ENCODE results near the gene SPEN.

SPEN gene

GRCh38 chr1:15938628-15939161 is 91.2 kb downstream of the SPEN start:
- H3K27ac Mint-ChIP-seq = peak overlapping the region in 2 of 3 experiments; percentile 62 to 87
- TF ChIP-seq, protein P1, sequence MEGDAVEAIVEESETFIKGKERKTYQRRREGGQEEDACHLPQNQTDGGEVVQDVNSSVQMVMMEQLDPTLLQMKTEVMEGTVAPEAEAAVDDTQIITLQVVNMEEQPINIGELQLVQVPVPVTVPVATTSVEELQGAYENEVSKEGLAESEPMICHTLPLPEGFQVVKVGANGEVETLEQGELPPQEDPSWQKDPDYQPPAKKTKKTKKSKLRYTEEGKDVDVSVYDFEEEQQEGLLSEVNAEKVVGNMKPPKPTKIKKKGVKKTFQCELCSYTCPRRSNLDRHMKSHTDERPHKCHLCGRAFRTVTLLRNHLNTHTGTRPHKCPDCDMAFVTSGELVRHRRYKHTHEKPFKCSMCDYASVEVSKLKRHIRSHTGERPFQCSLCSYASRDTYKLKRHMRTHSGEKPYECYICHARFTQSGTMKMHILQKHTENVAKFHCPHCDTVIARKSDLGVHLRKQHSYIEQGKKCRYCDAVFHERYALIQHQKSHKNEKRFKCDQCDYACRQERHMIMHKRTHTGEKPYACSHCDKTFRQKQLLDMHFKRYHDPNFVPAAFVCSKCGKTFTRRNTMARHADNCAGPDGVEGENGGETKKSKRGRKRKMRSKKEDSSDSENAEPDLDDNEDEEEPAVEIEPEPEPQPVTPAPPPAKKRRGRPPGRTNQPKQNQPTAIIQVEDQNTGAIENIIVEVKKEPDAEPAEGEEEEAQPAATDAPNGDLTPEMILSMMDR (IDR thresholded peaks at IDR 0.05; ENCODE audit: unreplicated experiment in 3 of 3) = no peak
- H3K27me3 Mint-ChIP-seq (ENCODE audit: low read depth) = no peaks in the 10 kb centered on the region
- peaks cover 49% of the 10 kb centered on the region for H3K36me3 Mint-ChIP-seq (ENCODE audit: low read depth)
- H3K9me3 Mint-ChIP-seq = no peaks in the 10 kb centered on the region
- no peak overlapping the region for H3K4me3 Mint-ChIP-seq
- peaks cover 3% of the 10 kb centered on the region for H3K4me1 Mint-ChIP-seq

DNA sequence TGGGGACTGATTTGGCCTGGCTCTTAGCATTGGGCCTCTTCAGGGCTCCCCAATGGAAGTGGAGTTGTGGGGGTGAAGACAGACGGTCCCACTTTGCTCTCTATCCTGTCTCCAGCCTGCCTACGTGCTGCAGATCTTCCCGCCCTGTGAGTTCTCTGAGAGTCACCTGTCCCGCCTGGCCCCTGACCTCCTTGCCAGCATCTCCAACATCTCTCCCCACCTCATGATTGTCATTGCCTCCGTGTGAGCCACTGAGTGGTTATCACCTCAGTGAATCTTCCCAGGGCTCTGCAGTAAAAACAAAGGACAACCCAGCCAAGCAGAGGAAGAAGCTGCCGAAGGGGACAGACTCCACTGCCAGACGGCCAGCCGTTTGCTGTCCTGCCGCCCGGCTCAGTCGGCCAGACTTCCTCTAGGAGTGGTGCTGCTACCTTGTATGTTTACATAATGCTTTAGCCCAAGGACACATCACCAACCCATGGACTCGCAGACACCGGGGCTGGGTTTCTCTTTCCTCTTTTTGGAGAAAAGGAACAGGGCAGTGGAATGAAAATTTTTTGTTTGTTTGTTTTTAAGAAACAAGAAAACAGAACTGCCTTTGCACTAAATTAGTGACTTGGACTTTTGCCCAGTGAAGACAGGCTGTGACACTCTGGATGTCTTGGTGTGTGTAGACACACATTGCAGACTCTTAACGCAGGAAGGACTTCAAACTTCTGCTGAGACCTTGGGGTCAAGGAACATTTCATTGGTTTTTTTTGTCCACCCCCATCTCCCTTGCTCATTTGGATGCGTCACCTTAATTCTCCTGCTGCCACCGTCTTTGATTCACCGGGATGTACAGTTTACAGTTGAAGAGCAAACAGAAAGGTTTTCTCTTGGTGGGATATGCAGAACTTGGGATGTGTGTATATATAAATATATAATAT is 91.9 kb downstream of the SPEN start:
- TF ChIP-seq, protein P1 (IDR thresholded peaks at IDR 0.05; ENCODE audit: unreplicated experiment in 3 of 3) = no peak
- peak overlapping the region in 2 of 3 experiments; percentile 62 to 87 for H3K27ac Mint-ChIP-seq
- no peaks in the 10 kb centered on the region for H3K27me3 Mint-ChIP-seq (ENCODE audit: low read depth)
- H3K4me3 Mint-ChIP-seq = no peak overlapping the region
- no peaks in the 10 kb centered on the region for H3K9me3 Mint-ChIP-seq
- peaks cover 3% of the 10 kb centered on the region for H3K4me1 Mint-ChIP-seq
- H3K36me3 Mint-ChIP-seq (ENCODE audit: low read depth) = peaks cover 43% of the 10 kb centered on the region

GRCh38 chr1:15940110-15941043 is 92.9 kb downstream of the SPEN start:
- peaks cover 39% of the 10 kb centered on the region for H3K36me3 Mint-ChIP-seq (ENCODE audit: low read depth)
- H3K4me3 Mint-ChIP-seq = no peak overlapping the region
- H3K27ac Mint-ChIP-seq = peak overlapping the region in 2 of 3 experiments; percentile 62 to 87
- no peaks in the 10 kb centered on the region for H3K27me3 Mint-ChIP-seq (ENCODE audit: low read depth)
- TF ChIP-seq, protein P1 (IDR thresholded peaks at IDR 0.05; ENCODE audit: unreplicated experiment in 3 of 3) = no peak
- no peaks in the 10 kb centered on the region for H3K9me3 Mint-ChIP-seq
- H3K4me1 Mint-ChIP-seq = peaks cover 3% of the 10 kb centered on the region

DNA sequence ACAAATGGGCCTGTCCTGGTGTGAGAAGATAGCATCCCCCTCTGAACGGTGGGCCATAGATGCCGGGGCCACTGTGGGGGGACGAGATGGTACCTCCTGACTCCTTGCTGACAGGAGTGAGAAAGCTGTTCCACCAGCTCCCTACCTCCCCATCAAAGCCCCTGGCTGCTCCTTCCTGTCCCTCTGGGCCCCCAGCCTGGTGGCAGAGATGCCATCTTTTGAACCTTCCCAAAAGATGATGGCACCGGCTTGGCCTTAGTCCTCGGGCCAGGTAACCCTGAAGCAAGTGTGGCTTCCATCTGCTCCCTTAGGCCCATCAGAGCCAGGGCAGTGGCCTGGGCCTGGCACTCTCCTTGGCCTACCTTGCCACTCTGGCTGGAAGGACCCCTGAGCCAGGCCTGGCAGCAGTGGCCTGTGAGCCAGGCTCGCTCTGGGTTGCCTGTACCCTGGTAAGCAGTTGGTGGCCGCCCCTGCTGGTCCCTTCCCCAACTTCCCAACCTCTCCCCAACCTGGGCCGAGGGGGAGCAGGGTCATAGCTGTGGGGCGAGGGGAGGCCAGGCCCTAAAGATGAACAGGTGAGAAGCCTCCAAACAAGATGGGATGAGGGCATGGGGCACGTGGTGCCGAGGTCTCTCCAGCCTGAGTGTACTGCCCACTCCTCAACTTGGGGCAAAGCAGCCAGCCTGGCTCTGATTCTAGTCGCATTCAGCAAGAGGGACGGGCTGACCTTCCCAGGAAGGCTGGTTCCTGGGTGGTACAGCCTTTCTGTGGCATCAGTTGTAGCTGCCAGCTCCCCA is 93.7 kb downstream of the SPEN start:
- Mint-ChIP-seq H3K36me3 (ENCODE audit: low read depth) (peaks cover 41% of the 10 kb centered on the region), H3K27me3 (ENCODE audit: low read depth) (no peaks in the 10 kb centered on the region), H3K27ac (no peak overlapping the region), H3K9me3 (no peaks in the 10 kb centered on the region), H3K4me3 (no peak overlapping the region), H3K4me1 (peaks cover 3% of the 10 kb centered on the region)
- TF ChIP-seq, protein P1 (IDR thresholded peaks at IDR 0.05; ENCODE audit: unreplicated experiment in 3 of 3) = no peak

GRCh38 chr1:15941899-15942660 is 94.6 kb downstream of the SPEN start:
- Mint-ChIP-seq H3K4me3 (no peak overlapping the region), H3K9me3 (no peaks in the 10 kb centered on the region), H3K27me3 (ENCODE audit: low read depth) (no peaks in the 10 kb centered on the region), H3K4me1 (peaks cover 3% of the 10 kb centered on the region), H3K27ac (no peak overlapping the region), H3K36me3 (ENCODE audit: low read depth) (peaks cover 43% of the 10 kb centered on the region)
- TF ChIP-seq, protein P1 (IDR thresholded peaks at IDR 0.05; ENCODE audit: unreplicated experiment in 3 of 3) = no peak
